ENCODE data around the gene SLC16A7. TPM values are rescaled to one million over a fixed set of nuclear protein-coding genes. Genes with fewer than 3 reads are reported as not detected.
A peak's percentile ranks its signal among the peaks of the same experiment; 100 is the strongest.

SLC16A7 gene
- total RNA-seq = 10 to 100 TPM in 5 of 6 donors, 1 to 10 TPM in 1; 5.3 to 35.6 (median 22.5) TPM

DNA sequence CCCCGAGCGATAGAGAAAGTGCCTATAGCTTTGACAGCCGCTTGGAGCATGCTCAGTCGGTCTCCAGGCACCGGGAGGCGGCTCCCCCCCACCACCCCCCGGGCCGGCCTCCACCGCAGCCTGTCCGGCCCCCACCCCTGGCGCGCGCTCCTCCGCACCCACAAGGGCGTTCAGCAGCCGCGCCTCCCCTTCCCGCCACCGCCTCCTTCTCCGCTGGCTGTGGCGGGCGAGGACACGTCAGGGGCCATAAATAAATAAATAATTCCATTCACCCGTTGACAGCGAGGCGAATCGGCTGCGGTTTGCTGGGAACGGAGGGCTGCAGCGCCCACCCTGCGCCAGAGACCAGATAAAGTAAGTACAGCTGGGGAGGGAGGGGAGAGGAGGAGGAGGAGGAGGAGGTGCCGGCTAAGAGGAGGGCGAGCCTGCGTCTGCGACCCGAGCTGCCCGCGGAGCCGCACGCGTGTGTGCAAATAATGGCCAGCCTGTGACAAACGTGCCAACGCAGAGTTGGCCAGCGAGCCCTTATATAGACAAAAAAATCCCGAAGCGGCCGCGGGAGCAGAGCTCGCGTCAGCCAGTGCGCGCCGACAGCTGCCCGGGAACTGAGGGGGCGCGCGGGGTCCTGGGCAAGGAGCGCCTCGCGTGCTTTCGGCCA is at the start of gene SLC16A7:
Gene SLC16A7 (plus strand): TSS at position 147 of the 658 bp plus-strand sequence. CDS start 108,773 bp downstream, outside the sequence.
- Histone ChIP-seq H3K4me3 (peak within 1 kb of the TSS; percentile 42 to 76 (median 68)), H3K27ac (peak within 1 kb of the TSS; percentile 90 to 95 (median 92)), H3K4me1 (peaks cover 7 to 29% (median 11%) of the 10 kb centered on the region in 4 donors), H3K36me3 (no peaks in the 10 kb centered on the region), H3K27me3 (no peaks in the 10 kb centered on the region), H3K9me3 (no peaks in the 10 kb centered on the region)
- WGBS, 2 donors = 1% methylated on average over 32 to 56 of the region's 61 CpGs
- ATAC-seq (ENCODE audit: low FRiP score in 2 of 2) (peak; percentile 91 to 92), DNase-seq (peak; percentile 89 to 96)
- TF ChIP-seq POLR2A (IDR thresholded peaks at IDR 0.05) (peak in 2 of 4 donors; percentile 21 to 27), EP300 (IDR thresholded peaks at IDR 0.05) (peak in 1 of 4 donors; percentile 17), POLR2AphosphoS5 (IDR thresholded peaks at IDR 0.05) (peak; percentile 38 to 68)
- TF ChIP-seq, protein P1, sequence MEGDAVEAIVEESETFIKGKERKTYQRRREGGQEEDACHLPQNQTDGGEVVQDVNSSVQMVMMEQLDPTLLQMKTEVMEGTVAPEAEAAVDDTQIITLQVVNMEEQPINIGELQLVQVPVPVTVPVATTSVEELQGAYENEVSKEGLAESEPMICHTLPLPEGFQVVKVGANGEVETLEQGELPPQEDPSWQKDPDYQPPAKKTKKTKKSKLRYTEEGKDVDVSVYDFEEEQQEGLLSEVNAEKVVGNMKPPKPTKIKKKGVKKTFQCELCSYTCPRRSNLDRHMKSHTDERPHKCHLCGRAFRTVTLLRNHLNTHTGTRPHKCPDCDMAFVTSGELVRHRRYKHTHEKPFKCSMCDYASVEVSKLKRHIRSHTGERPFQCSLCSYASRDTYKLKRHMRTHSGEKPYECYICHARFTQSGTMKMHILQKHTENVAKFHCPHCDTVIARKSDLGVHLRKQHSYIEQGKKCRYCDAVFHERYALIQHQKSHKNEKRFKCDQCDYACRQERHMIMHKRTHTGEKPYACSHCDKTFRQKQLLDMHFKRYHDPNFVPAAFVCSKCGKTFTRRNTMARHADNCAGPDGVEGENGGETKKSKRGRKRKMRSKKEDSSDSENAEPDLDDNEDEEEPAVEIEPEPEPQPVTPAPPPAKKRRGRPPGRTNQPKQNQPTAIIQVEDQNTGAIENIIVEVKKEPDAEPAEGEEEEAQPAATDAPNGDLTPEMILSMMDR (IDR thresholded peaks at IDR 0.05) = peak in 1 of 6 experiments; percentile 7

- ATAC-seq (ENCODE audit: low FRiP score in 2 of 2) (no peak), DNase-seq (peak in 1 of 2 donors; percentile 25)
- 58 to 100% methylated on average over 1 to 3 of the region's 3 CpGs for WGBS, 2 donors
- H3K36me3 ChIP-seq = no peaks in the 10 kb centered on the region
- H3K4me3 ChIP-seq = no peak overlapping the region
- no peaks in the 10 kb centered on the region for H3K4me1 ChIP-seq
- H3K27me3 ChIP-seq = no peaks in the 10 kb centered on the region
- no peak overlapping the region for H3K27ac ChIP-seq
- TF ChIP-seq EP300 (IDR thresholded peaks at IDR 0.05) = no peak
- no peak for TF ChIP-seq POLR2AphosphoS5 (IDR thresholded peaks at IDR 0.05)
- no peak for TF ChIP-seq POLR2A (IDR thresholded peaks at IDR 0.05)
- TF ChIP-seq, protein P1 (IDR thresholded peaks at IDR 0.05) = no peak
- H3K9me3 ChIP-seq = no peaks in the 10 kb centered on the region
Observed at GRCh38 chr12:59548930-59549329, 46.9 kb upstream of the SLC16A7 start.

DNA sequence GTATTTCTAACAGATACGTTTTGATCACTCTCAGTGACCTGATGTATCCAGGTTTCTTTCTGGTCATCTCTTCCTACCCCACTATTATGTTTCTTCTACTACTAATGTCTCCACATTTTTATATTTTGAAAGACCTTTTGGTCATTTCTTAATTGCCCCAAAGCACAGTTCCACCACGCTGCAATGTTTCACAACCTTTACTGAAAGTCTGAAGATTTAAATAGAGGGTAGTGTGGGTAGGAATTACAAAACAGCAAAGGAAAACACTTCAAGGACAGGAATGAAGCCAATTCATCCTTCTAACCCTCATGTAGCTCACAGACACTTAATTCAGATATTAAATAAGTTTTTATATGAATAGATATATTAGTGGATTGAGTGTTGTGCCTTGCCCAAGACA is 36.1 kb upstream of the SLC16A7 start:
- H3K4me3 ChIP-seq = no peak overlapping the region
- H3K4me1 ChIP-seq = no peaks in the 10 kb centered on the region
- H3K27me3 ChIP-seq = no peaks in the 10 kb centered on the region
- H3K36me3 ChIP-seq = no peaks in the 10 kb centered on the region
- no peak for ATAC-seq (ENCODE audit: low FRiP score in 2 of 2)
- no peaks in the 10 kb centered on the region for H3K9me3 ChIP-seq
- TF ChIP-seq, protein P1 (IDR thresholded peaks at IDR 0.05) = no peak
- TF ChIP-seq POLR2AphosphoS5 (IDR thresholded peaks at IDR 0.05) (no peak), POLR2A (IDR thresholded peaks at IDR 0.05) (no peak), EP300 (IDR thresholded peaks at IDR 0.05) (no peak)
- no peak overlapping the region for H3K27ac ChIP-seq
- no peak for DNase-seq
- WGBS, 2 donors = 56 to 67% methylated on average over 2 of the region's 2 CpGs

DNA sequence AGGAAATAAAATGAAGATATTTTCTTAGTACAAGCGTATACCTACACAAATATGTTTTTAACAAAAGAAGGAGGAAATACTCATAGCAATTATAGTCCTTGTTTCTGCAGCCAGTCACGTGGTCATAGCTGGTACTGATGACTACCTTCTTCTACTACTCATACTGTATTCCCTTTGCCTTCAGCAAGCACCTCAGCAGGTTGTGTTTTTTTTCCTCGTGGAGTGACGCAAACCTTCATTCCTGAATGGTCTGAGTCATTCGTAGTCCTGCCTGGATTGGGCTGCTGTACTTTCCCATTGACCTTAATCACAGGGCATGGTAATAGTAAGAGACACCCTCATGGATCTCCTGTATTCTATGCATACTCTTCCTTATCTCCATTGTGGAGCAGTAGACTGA is 25.7 kb upstream of the SLC16A7 start:
- Histone ChIP-seq H3K27ac (no peak overlapping the region), H3K9me3 (no peaks in the 10 kb centered on the region), H3K4me1 (no peaks in the 10 kb centered on the region), H3K27me3 (no peaks in the 10 kb centered on the region), H3K4me3 (no peak overlapping the region), H3K36me3 (no peaks in the 10 kb centered on the region)
- WGBS, 2 donors = 81 to 86% methylated on average over 5 of the region's 5 CpGs
- ATAC-seq (ENCODE audit: low FRiP score in 2 of 2) (no peak), DNase-seq (no peak)
- no peak for TF ChIP-seq EP300 (IDR thresholded peaks at IDR 0.05)
- no peak for TF ChIP-seq POLR2AphosphoS5 (IDR thresholded peaks at IDR 0.05)

DNA sequence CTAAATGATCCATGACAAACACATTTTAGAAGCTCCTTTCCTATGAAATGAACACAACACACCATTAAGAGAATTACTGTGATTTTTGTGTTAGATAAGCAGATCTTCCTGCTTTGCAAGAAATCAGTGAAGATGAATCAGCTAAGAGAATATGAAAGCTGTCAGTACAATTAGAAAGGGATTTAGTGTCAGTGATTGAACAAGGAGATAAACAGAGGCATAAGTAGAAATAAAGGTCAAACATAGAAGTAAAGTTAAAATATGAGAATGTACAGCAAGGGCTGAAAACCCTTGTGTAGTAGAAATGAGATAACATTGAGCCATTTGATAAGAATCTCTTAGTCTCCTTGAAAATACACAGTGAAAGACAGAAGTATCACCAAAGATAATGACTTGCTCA is 21.4 kb upstream of the SLC16A7 start:
- TF ChIP-seq, protein P1 (IDR thresholded peaks at IDR 0.05) = no peak
- Histone ChIP-seq H3K9me3 (no peaks in the 10 kb centered on the region), H3K4me1 (no peaks in the 10 kb centered on the region), H3K36me3 (no peaks in the 10 kb centered on the region), H3K27ac (no peak overlapping the region), H3K4me3 (no peak overlapping the region), H3K27me3 (no peaks in the 10 kb centered on the region)
- DNase-seq (no peak), ATAC-seq (ENCODE audit: low FRiP score in 2 of 2) (no peak)

Measured in upper lobe of left lung (tissue), 6 donors.